ENCODE data around the gene DGCR8.
"Not testable (repeated sequence)": the region's sequence is repeated elsewhere in the genome, so short reads cannot be mapped to it uniquely, and the experiment has no call there.

The DGCR8 gene

GRCh38 chr22:20154602-20155187 lies 74.7 kb downstream of the DGCR8 start:
- no peak for DNase-seq (ENCODE audit: low spot score)

DNA sequence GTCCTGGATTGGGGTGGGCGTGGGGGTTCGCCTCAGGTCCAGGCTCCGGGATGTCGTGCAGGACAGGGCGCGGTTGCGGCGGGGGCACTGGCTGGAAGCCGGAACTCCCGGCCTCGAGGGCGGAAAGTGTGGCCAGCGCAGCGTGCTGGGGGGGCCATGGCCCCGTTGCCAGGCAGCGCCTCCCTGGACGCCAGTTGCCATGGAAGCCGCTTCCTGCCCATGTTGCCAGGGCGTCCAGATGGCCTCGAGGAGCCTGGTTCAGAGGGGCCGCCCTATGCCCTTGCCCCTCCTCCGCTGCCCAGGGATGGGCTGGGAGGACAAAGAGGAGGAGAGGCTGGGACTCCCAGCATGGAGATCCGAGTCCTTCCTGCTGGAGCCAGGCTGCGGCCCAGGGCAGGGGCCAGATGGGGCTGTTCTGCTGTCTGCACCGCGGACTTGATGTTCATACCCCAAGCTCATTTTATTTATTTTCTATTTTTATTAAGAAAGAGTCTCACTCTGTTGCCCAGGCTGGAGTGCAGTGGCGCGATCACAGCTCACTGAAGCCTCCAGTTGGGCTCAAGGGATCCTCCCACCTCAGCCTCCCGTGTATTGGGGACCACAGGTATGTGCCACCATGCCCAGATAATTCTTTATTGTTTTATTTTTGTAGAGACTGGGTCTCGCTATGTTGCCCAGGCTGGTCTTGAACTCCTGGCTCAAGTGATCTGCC lies 75.4 kb downstream of the DGCR8 start:
- DNase-seq (ENCODE audit: low spot score): no peak

DNA sequence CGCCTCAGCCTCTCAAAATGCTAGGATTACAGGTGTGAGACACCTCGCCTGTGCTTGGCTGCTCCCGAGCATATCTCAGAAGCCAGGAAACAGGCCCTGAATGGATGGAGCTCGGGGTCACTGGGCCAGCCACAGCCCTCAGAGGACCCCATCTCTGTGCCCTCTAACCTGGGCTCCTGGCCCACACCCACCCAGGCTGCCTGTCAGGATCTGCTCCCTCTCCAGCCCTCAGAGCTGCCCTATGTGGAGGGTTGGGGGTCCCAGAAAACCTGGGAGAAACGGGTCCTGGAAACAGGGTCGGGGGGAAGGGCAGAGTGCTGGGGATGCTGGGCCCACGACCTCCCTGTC lies 76.0 kb downstream of the DGCR8 start:
- DNase-seq (ENCODE audit: low spot score): no peak

DNA sequence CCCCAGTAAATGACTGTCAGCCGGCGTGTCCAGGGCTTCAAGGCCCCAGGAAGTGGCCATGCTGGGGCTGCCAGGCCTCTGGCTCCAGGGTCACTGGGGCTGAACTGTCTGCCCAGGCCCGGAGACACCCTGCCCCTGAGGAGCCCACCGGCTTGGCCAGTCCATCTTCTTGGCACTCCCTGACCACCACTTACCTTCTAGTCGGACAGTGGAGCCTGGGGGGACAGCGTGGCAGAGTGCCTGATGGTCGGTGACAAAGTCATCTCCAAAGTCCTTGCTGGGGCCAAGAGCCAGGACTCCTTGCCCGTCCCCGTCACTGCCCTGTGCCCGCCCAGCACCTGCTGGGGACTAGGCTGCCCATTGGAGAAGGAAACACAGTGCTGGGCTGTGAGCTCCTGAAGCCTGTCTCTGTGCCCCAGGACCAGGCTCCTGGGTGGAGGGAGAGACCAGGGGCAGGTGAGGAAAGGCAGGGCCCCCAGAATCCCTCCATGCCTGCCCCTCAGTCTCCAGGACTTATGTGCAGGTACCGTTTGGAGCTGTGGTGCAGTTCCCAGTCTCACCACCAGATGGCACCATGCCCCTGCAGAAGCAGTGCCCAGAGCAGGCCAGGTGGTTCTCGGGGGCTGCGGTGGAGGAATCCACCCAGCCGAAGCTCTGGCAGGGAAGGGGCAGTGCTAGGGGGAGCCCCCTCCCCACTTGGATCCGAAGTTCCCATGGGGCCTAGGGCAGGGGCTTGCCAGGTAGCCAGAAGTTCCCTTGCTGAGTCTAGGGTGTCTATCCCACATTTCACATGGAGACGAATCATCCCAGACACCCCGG lies 76.8 kb downstream of the DGCR8 start:
- DNase-seq (ENCODE audit: low spot score): peak; percentile 87

DNA sequence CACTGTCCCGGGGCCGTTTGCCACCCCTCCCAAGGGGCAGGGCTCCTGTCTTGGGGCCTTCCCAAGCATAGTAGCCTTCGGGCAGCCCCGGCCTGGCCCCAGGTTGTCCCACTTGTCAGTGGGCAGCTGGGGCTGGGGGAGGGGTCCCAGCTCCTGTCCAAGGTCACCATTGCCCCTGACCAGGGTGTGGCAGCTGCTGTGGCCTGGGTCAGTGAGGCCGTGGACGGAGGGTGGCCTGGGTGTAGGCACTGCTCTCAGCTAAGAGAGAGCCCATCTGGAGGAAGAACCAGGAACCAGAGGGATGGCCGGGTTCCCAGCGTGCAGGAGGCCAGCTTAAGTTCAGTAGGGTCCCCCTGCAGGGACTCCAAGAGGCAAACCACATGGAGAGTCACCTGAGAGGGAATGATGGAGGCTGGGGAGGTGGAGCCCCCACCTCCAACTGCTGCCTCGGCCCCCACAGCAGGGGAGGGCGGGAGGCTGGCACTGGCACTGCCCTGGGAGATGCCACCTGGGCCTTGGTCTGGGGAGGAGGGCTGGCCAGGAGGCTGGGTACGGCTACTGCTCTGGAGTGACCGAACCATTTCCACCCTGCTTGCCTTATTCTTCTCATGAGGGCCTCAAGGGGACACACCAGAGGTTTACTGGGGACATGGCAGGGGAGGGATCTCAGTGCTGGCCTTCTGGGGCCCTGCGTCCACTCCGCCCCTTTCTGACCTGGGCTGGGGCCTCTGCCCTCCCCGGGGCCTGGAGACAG lies 77.6 kb downstream of the DGCR8 start:
- no peak for DNase-seq (ENCODE audit: low spot score)

DNA sequence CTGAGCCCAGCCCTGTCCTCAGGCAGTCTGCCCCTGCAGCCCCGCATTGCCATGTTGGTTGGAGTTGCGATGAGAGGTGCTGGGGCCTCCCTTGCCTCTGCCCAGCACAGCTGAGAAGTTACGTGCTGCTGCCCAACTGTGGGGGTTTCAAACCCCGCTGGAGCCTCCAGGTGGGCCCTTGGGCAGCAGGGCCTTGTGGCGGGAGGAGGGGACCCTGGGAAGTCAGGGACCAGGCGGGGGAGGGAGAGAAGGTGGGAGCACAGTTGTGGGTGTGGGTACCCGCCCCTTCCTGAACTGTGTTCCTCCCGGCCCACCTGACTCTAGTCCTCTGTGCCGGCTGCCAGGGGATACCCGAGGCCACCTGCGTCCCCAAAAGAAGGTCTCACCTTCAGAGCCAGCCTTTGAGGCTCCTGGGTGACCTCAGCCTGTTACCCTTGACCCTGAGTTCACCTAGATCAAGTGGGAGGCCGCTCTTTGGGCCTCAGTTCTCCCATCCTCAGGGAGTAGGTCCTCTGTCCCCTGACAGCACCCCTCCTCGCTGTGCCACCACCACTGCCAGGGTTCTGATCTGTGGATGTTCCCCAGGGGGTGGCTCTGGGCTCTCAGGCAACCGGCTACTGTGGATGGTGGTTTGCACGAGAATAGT lies 78.5 kb downstream of the DGCR8 start:
- DNase-seq (ENCODE audit: low spot score): no peak

- DNase-seq (ENCODE audit: low spot score): no peak
Observed at GRCh38 chr22:20159076-20159475, 79.0 kb downstream of the DGCR8 start.

DNA sequence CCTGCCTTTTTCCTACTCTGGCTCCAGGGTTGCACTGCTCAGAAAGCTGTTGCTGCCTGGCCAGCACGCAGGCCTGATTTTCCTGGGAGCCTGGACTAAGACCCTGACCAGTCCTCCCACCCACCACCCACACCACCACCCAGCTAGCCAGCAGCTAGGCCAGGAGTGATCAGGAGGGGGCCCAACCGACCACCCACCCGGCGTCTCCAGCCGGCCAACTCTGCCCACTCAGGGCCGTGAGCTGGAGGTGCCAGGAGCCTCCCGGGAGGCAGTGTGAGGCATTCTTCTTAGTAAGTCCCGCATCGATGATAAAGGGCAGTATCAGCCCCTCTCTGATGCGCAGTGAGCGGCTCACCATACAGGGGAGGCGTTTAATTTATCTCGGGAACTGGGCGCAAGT lies 79.5 kb downstream of the DGCR8 start:
- not testable (repeated sequence) for DNase-seq (ENCODE audit: low spot score)

DNA sequence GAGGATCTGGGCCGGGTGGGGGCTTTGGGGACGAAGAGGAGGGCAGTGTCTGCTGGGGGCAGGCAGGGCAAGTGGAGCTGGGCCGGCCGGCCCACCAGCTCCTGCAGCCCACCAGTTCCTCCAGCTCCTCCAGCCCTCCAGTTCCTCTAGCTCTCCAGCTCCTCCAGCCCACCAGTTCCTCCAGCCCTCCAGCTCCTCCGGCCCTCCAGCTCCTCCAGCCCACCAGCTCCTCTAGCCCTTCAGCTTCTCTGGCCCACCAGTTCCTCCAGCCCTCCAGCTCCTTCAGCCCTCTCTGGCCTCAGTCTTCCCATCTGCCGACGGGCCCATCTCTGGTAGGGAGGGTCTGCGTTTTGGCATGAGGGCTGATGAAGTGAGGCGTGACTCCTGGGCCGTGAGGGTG lies 80.0 kb downstream of the DGCR8 start:
- DNase-seq (ENCODE audit: low spot score): no peak
